ENCODE data around the gene ARHGEF40.

DNA sequence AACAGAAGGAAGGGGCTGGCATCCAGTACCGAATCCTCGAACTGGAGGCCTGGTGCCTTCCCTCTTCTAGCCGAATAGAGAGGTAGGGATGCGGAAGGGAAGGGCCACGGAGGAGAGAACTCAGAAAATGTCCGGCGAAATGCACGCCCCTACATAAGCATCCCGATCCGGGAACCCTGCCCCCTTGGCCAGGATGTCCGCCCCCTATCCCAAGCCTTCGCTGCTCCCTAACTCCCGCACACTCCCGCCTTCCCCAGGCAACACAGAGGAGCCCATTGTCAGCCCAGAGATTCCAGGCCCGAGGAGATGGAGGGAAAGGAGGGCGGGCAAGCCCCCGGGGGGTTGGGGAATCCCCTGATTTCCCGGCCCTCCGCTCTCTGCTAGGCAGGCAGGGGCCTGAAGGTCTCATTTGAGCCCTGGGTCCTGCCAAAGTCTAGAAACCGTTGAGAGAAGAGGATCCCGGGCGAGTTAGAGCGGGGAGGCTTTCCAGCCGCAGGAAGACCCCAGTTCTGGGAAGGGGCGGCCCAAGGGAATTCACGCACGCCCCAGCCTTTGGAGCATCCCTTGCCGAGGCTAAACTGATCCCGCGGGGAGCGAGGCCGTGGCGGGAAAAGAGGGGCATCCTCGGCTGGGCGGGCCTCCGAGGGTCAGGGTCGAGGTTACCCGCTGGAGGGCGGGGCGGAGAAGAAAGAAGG lies 569 bp upstream of the ARHGEF40 start:
- TF ChIP-seq, protein P1, sequence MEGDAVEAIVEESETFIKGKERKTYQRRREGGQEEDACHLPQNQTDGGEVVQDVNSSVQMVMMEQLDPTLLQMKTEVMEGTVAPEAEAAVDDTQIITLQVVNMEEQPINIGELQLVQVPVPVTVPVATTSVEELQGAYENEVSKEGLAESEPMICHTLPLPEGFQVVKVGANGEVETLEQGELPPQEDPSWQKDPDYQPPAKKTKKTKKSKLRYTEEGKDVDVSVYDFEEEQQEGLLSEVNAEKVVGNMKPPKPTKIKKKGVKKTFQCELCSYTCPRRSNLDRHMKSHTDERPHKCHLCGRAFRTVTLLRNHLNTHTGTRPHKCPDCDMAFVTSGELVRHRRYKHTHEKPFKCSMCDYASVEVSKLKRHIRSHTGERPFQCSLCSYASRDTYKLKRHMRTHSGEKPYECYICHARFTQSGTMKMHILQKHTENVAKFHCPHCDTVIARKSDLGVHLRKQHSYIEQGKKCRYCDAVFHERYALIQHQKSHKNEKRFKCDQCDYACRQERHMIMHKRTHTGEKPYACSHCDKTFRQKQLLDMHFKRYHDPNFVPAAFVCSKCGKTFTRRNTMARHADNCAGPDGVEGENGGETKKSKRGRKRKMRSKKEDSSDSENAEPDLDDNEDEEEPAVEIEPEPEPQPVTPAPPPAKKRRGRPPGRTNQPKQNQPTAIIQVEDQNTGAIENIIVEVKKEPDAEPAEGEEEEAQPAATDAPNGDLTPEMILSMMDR (IDR thresholded peaks at IDR 0.05; ENCODE audit: insufficient read depth, low read length, poor library complexity, severe bottlenecking) = no peak
- TF ChIP-seq EZH2phosphoT487 (conservative IDR thresholded peaks at IDR 0.05; ENCODE audit: low read length) = no peak
